AG04450 (cell line): ENCODE measurements around the gene NUDT22. TPM values are rescaled to one million over a fixed set of nuclear protein-coding genes. Genes with fewer than 3 reads are reported as not detected.
A peak's percentile ranks its signal among the peaks of the same experiment; 100 is the strongest.

ENCODE experiments used
- CTCF ChIA-PET: fragments of 300-600, 350-600 bp; formaldehyde crosslinking; extraction: SDS; loops from one replicate; lab custom pipeline; 2022; ENCODE audit warnings: antibody characterized with exemption, inconsistent platforms; lab: Charles Lee
- POLR2A ChIA-PET: fragments of 350-600 bp; formaldehyde crosslinking; extraction: SDS; loops from one replicate; lab custom pipeline; 2021; ENCODE audit warnings: antibody characterized with exemption, inconsistent platforms; lab: Yijun Ruan, JAX
- DNase-seq: peaks from one replicate; pipeline ENCODE4 v3.0.0-alpha.2; 2011; ENCODE audit warnings: low read depth, low spot score
- H3K27ac ChIP-seq: one replicate; pipeline ENCODE4 v1.5.1; 2012; ENCODE audit warnings: low read depth, low read length, control low read depth
- H3K27me3 ChIP-seq: one replicate; pipeline ENCODE4 v1.6.0; 2012; ENCODE audit warnings: low read length; ENCODE audit not compliant: control insufficient read depth, insufficient read depth
- H3K4me3 ChIP-seq: 2 replicates; pipeline ENCODE4 v1.5.1; 2011; ENCODE audit warnings: mild to moderate bottlenecking, low read depth, low read length, control low read depth
- H3K9me3 ChIP-seq: 2 replicates; pipeline ENCODE4 v1.5.1; 2012; ENCODE audit warnings: low read length; ENCODE audit not compliant: control insufficient read depth, insufficient read depth
- polyA plus RNA-seq: library from polyadenylated mRNA; depleted of rRNA; stranded (reverse); fragments of >200 nt; gene quantifications from 2 replicates; pipeline ENCODE4 v1.2.3, GENCODE V29; 2011
- TF ChIP-seq, protein P1 (sequence below): IDR thresholded peaks from 2 replicates; pipeline ENCODE4 v1.5.1; 2011; ENCODE audit warnings: low read depth, low read length, control low read depth, inconsistent platforms

The NUDT22 gene
- polyA plus RNA-seq, 1 experiment: 18.8 TPM

DNA sequence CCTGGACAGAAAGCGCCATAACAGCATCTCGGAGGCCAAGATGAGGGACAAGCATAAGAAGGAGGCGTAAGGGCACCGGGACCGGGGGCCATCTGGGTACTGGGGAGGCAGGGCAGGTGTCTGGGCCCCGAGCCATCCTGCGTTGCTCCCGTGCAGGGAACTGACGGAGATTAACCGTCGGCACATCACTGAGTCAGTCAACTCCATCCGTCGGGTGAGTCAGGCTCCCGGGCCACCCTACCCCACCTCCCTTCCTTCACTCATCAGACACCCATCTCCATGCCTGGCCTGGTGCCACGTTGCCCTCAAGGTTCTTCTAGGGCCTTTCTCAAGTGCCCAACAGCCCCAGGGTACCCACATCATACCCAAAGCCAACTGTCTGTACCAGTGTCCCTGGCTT is 40.3 kb downstream of the NUDT22 start:
- H3K27me3 ChIP-seq: no peaks in the 10 kb centered on the region
- H3K4me3 ChIP-seq: no peak overlapping the region
- H3K9me3 ChIP-seq: no peaks in the 10 kb centered on the region; the same call in 1 of the 2 replicates
- TF ChIP-seq, protein P1, sequence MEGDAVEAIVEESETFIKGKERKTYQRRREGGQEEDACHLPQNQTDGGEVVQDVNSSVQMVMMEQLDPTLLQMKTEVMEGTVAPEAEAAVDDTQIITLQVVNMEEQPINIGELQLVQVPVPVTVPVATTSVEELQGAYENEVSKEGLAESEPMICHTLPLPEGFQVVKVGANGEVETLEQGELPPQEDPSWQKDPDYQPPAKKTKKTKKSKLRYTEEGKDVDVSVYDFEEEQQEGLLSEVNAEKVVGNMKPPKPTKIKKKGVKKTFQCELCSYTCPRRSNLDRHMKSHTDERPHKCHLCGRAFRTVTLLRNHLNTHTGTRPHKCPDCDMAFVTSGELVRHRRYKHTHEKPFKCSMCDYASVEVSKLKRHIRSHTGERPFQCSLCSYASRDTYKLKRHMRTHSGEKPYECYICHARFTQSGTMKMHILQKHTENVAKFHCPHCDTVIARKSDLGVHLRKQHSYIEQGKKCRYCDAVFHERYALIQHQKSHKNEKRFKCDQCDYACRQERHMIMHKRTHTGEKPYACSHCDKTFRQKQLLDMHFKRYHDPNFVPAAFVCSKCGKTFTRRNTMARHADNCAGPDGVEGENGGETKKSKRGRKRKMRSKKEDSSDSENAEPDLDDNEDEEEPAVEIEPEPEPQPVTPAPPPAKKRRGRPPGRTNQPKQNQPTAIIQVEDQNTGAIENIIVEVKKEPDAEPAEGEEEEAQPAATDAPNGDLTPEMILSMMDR: no peak
- ChIA-PET CTCF (no interaction called here), POLR2A (interaction anchor here (0.6 kb wide), 1 partner anchor 574 kb away, joined by 3 read pairs; no protein-coding TSS in a partner anchor)
- H3K27ac ChIP-seq: no peak overlapping the region
- no peak for DNase-seq

DNA sequence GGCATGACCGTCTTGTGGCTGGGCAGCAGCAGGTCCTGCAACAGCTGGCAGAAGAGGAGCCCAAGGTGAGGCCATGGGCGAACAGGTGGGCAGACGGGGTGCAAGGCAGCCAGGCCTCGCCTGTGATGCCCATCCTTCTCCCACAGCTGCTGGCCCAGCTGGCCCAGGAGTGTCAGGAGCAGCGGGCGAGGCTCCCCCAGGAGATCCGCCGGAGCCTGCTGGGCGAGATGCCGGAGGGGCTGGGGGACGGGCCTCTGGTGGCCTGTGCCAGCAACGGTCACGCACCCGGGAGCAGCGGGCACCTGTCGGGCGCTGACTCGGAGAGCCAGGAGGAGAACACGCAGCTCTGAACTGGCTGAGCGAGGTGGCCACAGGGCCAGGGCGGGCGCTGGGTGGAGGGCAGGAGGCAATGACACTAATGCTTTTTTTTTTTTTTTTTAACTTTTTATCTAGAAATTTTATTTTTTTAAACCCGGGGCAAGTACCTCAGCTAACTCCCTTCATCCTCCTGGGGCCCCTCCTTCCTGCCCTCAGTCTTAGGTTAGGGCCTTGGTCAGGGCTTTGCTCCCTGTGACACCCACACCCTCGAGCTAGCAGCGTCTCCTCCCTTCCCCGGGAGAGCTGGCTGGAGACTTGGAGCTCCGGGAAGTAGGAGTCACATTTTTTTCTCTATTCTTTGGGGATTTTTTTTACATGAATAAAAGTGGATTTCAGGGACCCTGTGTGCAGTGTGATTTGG is 41.3 kb downstream of the NUDT22 start:
- no peak overlapping the region for H3K4me3 ChIP-seq
- no peaks in the 10 kb centered on the region for H3K27me3 ChIP-seq
- H3K9me3 ChIP-seq: no peaks in the 10 kb centered on the region; the same call in 1 of the 2 replicates
- ChIA-PET CTCF (interaction anchor here (0.6 to 4.0 kb wide), 5 partner anchors 16 to 1437 kb away, joined by 3 to 23 read pairs (median 9); partner anchors contain the start of gene PLCB3), POLR2A (interaction anchor here (1.5 kb wide), 1 partner anchor 20 kb away, joined by 4 read pairs; the partner anchor contains the start of gene PPP1R14B)
- no peak overlapping the region for H3K27ac ChIP-seq
- TF ChIP-seq, protein P1: no peak
- no peak for DNase-seq

DNA sequence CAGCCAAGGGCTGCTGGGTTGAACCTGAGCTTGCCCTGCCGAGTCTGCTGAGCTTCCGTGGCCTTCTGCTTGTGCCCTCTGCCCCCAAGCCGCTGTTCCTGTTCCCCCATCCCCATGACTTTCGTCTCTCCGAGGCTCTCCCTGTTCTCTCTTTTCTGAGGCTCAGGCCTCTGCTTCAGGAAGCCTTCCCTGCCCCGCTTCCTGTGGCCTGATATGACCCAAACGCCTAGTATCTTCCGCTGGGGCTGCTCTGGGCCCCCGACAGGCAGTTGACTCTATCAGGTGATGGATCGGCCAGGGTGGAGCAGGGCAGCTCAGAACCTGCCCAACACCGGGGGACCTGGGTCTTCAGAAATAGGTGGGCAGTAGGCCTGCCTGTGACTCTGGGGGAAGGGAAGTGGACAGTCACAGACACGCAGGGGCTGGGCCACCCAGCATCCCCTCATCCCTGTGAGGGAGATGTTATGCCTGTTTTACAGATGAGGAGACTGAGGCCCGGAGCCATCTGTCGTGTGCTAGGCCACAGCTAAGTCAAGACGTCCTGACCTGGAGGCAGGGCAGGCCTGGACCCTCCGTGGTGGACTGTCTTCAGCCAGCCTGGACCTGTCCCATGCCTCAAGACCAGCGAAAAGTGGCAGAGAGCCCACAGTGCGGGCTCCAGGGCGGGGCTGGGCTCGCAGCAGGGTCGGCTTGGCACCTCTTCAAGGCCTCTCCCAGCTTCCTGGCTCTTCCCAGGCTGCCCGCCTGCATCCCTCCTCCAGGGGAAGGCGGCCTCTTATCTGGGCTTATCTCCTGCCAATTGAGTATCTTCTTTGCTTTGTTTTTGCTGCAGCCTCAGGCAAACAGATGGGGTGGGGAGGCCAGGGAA is 42.2 kb downstream of the NUDT22 start:
- H3K27ac ChIP-seq: peak overlapping the region; percentile 95
- CTCF ChIA-PET: interaction anchor here (0.5 to 4.0 kb wide), 7 partner anchors 17 to 87 kb away, joined by 3 to 23 read pairs (median 4); partner anchors contain the start of genes FKBP2 and PLCB3
- DNase-seq: no peak
- peak overlapping the region; percentile 66 for H3K4me3 ChIP-seq
- POLR2A ChIA-PET: interaction anchor here (0.7 to 4.1 kb wide), 6 partner anchors 10 to 83 kb away, joined by 3 to 28 read pairs (median 4); partner anchors contain the start of genes BAD, GPR137, PPP1R14B and STIP1
- TF ChIP-seq, protein P1: no peak
- H3K27me3 ChIP-seq: no peaks in the 10 kb centered on the region
- H3K9me3 ChIP-seq: no peaks in the 10 kb centered on the region; the same call in 1 of the 2 replicates

DNA sequence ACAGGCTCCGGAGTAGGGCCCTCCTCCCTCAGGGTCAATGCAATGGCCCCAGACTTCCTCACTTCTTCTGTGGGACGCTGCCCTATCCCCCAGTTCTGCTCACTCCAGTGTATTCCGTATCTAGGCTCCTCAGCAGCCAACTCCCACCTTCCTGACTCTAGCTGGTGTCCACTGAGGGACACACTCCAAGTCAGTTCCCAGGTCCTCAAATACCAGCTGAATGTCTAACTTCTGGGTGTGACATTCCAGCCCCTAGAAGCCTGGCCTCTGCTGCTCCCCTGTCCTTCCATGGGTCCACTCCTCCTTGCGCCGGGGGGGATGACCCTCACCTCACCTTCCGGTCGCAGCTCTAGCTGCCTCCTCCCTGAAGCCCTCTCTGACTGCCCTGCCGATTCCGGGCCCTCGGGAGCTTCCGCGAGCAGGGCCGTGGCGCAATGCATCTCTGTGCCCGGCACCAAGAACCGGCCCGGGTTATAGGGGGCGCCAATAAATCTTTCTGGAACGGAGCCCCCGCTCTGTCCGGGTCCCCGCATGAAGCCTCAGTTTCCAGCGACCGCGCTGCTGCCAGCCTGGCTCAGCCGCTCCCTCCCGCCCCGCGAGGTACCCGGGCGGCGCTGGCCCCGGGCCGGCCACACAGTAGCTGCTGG is 42.9 kb downstream of the NUDT22 start:
- Histone ChIP-seq H3K27ac (peak overlapping the region; percentile 95), H3K4me3 (peak overlapping the region; percentile 66), H3K27me3 (no peaks in the 10 kb centered on the region), H3K9me3 (no peaks in the 10 kb centered on the region; the same call in 1 of the 2 replicates)
- ChIA-PET POLR2A (interaction anchor here (0.7 to 4.1 kb wide), 7 partner anchors 11 to 83 kb away, joined by 3 to 28 read pairs (median 4); partner anchors contain the start of genes BAD, GPR137, PPP1R14B and STIP1), CTCF (interaction anchor here (0.5 to 4.0 kb wide), 4 partner anchors 18 to 86 kb away, joined by 3 to 23 read pairs (median 6); partner anchors contain the start of genes FKBP2 and PLCB3)
- no peak for DNase-seq
- TF ChIP-seq, protein P1: no peak
